ENCODE results near the gene PRR19.

PRR19 gene

DNA sequence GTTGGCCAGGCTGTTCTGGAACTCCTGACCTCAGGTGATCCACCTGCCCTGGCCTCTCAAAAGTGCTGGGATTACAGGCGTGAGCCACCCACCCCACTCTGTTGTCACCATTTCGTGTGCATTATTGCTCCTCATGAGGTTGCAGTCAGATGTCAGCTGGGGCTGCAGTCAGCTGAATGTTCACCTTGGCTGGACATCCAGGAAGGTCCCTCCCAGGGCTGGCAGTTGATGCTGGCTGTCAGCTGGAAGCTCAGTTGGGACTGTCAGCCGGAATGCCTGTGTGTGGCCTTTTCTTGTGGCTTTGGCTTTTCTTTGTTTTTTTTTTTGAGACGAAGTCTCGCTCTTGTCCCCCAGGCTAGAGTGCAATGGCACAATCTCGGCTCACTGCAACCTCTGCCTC lies 30.1 kb downstream of the PRR19 start:
- Histone ChIP-seq H3K4me2 (ENCODE audit: low read length) (no peak overlapping the region), H3K36me3 (ENCODE audit: control insufficient read depth, insufficient read depth, low read length) (peaks cover 3% of the 10 kb centered on the region), H3K9ac (ENCODE audit: low read length) (no peak overlapping the region), H2BK5ac (ENCODE audit: low read length) (no peak overlapping the region), H3K4me3 (ENCODE audit: low read length) (no peak overlapping the region), H3K79me1 (ENCODE audit: low read length) (peaks cover 7% of the 10 kb centered on the region), H3K27me3 (ENCODE audit: insufficient read depth, low read length, poor library complexity) (no peaks in the 10 kb centered on the region), H3K18ac (ENCODE audit: low read length) (no peak overlapping the region), H3K56ac (ENCODE audit: low read length) (no peak overlapping the region), H3K4ac (ENCODE audit: low read depth, low read length) (no peak overlapping the region), H4K8ac (ENCODE audit: low read depth, low read length) (no peak overlapping the region), H3K23ac (ENCODE audit: low read length) (no peak overlapping the region), H3K79me2 (ENCODE audit: control insufficient read depth, insufficient read depth, low read length) (no peaks in the 10 kb centered on the region), H3K4me1 (ENCODE audit: control insufficient read depth, low read depth, low read length) (no peaks in the 10 kb centered on the region), H2BK120ac (ENCODE audit: low read depth, low read length) (no peak overlapping the region), H2BK15ac (replicated peaks; ENCODE audit: low read depth) (no peak overlapping the region), H2AK5ac (ENCODE audit: low read length) (no peak overlapping the region), H3K27ac (ENCODE audit: low read depth, low read length) (no peak overlapping the region), H4K5ac (ENCODE audit: low read length) (no peak overlapping the region)
- WGBS (ENCODE audit: extremely low coverage, insufficient coverage, low lambda C conversion rate) = no CpG with 5 or more reads among the region's 6 CpGs
- no peak for DNase-seq

GRCh38 chr19:42333018-42333417 lies 31.1 kb downstream of the PRR19 start:
- no CpG with 5 or more reads among the region's 3 CpGs for WGBS (ENCODE audit: extremely low coverage, insufficient coverage, low lambda C conversion rate)
- no peak for DNase-seq
- H4K8ac ChIP-seq (ENCODE audit: low read depth, low read length) = no peak overlapping the region

DNA sequence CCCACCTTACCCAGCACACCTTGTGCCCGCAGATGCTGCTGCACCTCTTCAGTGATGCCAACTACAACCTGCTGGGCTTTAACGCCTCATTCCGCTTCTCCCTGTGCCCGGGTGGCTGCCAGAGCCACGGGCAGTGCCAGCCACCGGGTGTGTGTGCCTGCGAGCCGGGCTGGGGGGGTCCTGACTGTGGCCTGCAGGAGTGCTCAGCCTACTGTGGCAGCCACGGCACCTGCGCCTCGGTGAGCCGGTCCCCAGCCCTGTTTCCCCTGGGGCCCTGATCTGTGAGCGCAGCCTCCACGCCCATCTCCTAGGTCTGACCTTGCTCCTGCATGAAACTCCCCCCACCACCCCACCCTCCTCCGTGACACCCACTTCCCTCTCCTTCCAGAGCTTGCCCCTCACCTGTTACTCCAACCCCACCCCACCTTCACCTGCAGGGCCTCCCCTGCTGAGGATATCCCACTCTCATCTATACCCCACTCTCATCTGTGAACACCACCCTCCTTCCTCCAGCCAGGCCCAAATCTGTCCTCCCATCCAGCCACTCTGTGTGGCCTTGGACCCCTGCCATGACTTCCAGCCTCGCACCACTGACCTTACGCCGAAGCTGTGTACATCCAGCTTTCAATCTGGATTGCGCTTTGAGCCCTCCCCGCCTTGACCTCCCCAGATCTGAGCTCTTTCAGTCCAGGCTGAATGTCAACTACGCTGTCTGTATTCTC lies 32.2 kb downstream of the PRR19 start:
- Histone ChIP-seq H3K56ac (ENCODE audit: low read length) (no peak overlapping the region), H3K36me3 (ENCODE audit: control insufficient read depth, insufficient read depth, low read length) (peaks cover 3% of the 10 kb centered on the region)

More at GRCh38 chr19:42333018-42333417, 31.1 kb downstream of the PRR19 start:
- H3K4ac ChIP-seq (ENCODE audit: low read depth, low read length) = no peak overlapping the region
- no peaks in the 10 kb centered on the region for H3K27me3 ChIP-seq (ENCODE audit: insufficient read depth, low read length, poor library complexity)
- H3K23ac ChIP-seq (ENCODE audit: low read length) = no peak overlapping the region
- no peak overlapping the region for H3K9ac ChIP-seq (ENCODE audit: low read length)
- no peak overlapping the region for H2BK5ac ChIP-seq (ENCODE audit: low read length)
- H3K56ac ChIP-seq (ENCODE audit: low read length) = no peak overlapping the region
- H3K79me2 ChIP-seq (ENCODE audit: control insufficient read depth, insufficient read depth, low read length) = no peaks in the 10 kb centered on the region
- no peak overlapping the region for H3K4me3 ChIP-seq (ENCODE audit: low read length)
- H2BK120ac ChIP-seq (ENCODE audit: low read depth, low read length) = no peak overlapping the region
- no peak overlapping the region for H4K5ac ChIP-seq (ENCODE audit: low read length)
- H3K27ac ChIP-seq (ENCODE audit: low read depth, low read length) = no peak overlapping the region
- peaks cover 3% of the 10 kb centered on the region for H3K79me1 ChIP-seq (ENCODE audit: low read length)
- H3K36me3 ChIP-seq (ENCODE audit: control insufficient read depth, insufficient read depth, low read length) = peaks cover 3% of the 10 kb centered on the region
- H3K4me2 ChIP-seq (ENCODE audit: low read length) = no peak overlapping the region
- H3K4me1 ChIP-seq (ENCODE audit: control insufficient read depth, low read depth, low read length) = no peaks in the 10 kb centered on the region
- H2BK15ac ChIP-seq (replicated peaks; ENCODE audit: low read depth) = no peak overlapping the region
- H3K18ac ChIP-seq (ENCODE audit: low read length) = no peak overlapping the region
- H2AK5ac ChIP-seq (ENCODE audit: low read length) = no peak overlapping the region

GRCh38 chr19:42334697-42335373 lies 32.9 kb downstream of the PRR19 start:
- no peaks in the 10 kb centered on the region for H3K4me1 ChIP-seq (ENCODE audit: control insufficient read depth, low read depth, low read length)
- H4K8ac ChIP-seq (ENCODE audit: low read depth, low read length) = no peak overlapping the region
- no peaks in the 10 kb centered on the region for H3K79me2 ChIP-seq (ENCODE audit: control insufficient read depth, insufficient read depth, low read length)
- no peak overlapping the region for H2AK5ac ChIP-seq (ENCODE audit: low read length)
- H3K36me3 ChIP-seq (ENCODE audit: control insufficient read depth, insufficient read depth, low read length) = peaks cover 3% of the 10 kb centered on the region
- DNase-seq = no peak
- no peak overlapping the region for H3K4me3 ChIP-seq (ENCODE audit: low read length)
- no peak overlapping the region for H3K27ac ChIP-seq (ENCODE audit: low read depth, low read length)
- no peak overlapping the region for H3K18ac ChIP-seq (ENCODE audit: low read length)
- no peak overlapping the region for H3K4ac ChIP-seq (ENCODE audit: low read depth, low read length)
- no peak overlapping the region for H3K56ac ChIP-seq (ENCODE audit: low read length)
- WGBS (ENCODE audit: extremely low coverage, insufficient coverage, low lambda C conversion rate) = no CpG with 5 or more reads among the region's 13 CpGs
- H4K5ac ChIP-seq (ENCODE audit: low read length) = no peak overlapping the region
- no peak overlapping the region for H2BK5ac ChIP-seq (ENCODE audit: low read length)
- no peak overlapping the region for H2BK120ac ChIP-seq (ENCODE audit: low read depth, low read length)
- H3K79me1 ChIP-seq (ENCODE audit: low read length) = no peaks in the 10 kb centered on the region
- no peak overlapping the region for H3K9ac ChIP-seq (ENCODE audit: low read length)
- H3K27me3 ChIP-seq (ENCODE audit: insufficient read depth, low read length, poor library complexity) = no peaks in the 10 kb centered on the region
- no peak overlapping the region for H3K23ac ChIP-seq (ENCODE audit: low read length)
- H2BK15ac ChIP-seq (replicated peaks; ENCODE audit: low read depth) = no peak overlapping the region
- H3K4me2 ChIP-seq (ENCODE audit: low read length) = no peak overlapping the region

More for the DNA sequence above, 32.2 kb downstream of the PRR19 start:
- no peak overlapping the region for H4K8ac ChIP-seq (ENCODE audit: low read depth, low read length)
- no peak overlapping the region for H2BK15ac ChIP-seq (replicated peaks; ENCODE audit: low read depth)
- no CpG with 5 or more reads among the region's 21 CpGs for WGBS (ENCODE audit: extremely low coverage, insufficient coverage, low lambda C conversion rate)
- no peaks in the 10 kb centered on the region for H3K27me3 ChIP-seq (ENCODE audit: insufficient read depth, low read length, poor library complexity)
- no peaks in the 10 kb centered on the region for H3K79me1 ChIP-seq (ENCODE audit: low read length)
- H3K4me3 ChIP-seq (ENCODE audit: low read length) = no peak overlapping the region
- no peak overlapping the region for H3K23ac ChIP-seq (ENCODE audit: low read length)
- no peak overlapping the region for H3K4me2 ChIP-seq (ENCODE audit: low read length)
- H2BK5ac ChIP-seq (ENCODE audit: low read length) = no peak overlapping the region
- no peak overlapping the region for H2BK120ac ChIP-seq (ENCODE audit: low read depth, low read length)
- H2AK5ac ChIP-seq (ENCODE audit: low read length) = no peak overlapping the region
- no peak overlapping the region for H3K4ac ChIP-seq (ENCODE audit: low read depth, low read length)
- H3K9ac ChIP-seq (ENCODE audit: low read length) = no peak overlapping the region
- no peak for DNase-seq
- no peaks in the 10 kb centered on the region for H3K4me1 ChIP-seq (ENCODE audit: control insufficient read depth, low read depth, low read length)
- H3K27ac ChIP-seq (ENCODE audit: low read depth, low read length) = no peak overlapping the region
- H3K18ac ChIP-seq (ENCODE audit: low read length) = no peak overlapping the region
- no peaks in the 10 kb centered on the region for H3K79me2 ChIP-seq (ENCODE audit: control insufficient read depth, insufficient read depth, low read length)
- H4K5ac ChIP-seq (ENCODE audit: low read length) = no peak overlapping the region

- H3K36me3 ChIP-seq (ENCODE audit: control insufficient read depth, insufficient read depth, low read length) = peaks cover 3% of the 10 kb centered on the region
- no CpG with 5 or more reads among the region's 7 CpGs for WGBS (ENCODE audit: extremely low coverage, insufficient coverage, low lambda C conversion rate)
- no peak overlapping the region for H3K27ac ChIP-seq (ENCODE audit: low read depth, low read length)
- H2AK5ac ChIP-seq (ENCODE audit: low read length) = no peak overlapping the region
- H3K79me1 ChIP-seq (ENCODE audit: low read length) = no peaks in the 10 kb centered on the region
- no peak overlapping the region for H3K4ac ChIP-seq (ENCODE audit: low read depth, low read length)
- no peaks in the 10 kb centered on the region for H3K27me3 ChIP-seq (ENCODE audit: insufficient read depth, low read length, poor library complexity)
- no peak overlapping the region for H3K9ac ChIP-seq (ENCODE audit: low read length)
- no peak overlapping the region for H2BK120ac ChIP-seq (ENCODE audit: low read depth, low read length)
- no peak overlapping the region for H3K18ac ChIP-seq (ENCODE audit: low read length)
- H3K4me3 ChIP-seq (ENCODE audit: low read length) = no peak overlapping the region
- no peaks in the 10 kb centered on the region for H3K79me2 ChIP-seq (ENCODE audit: control insufficient read depth, insufficient read depth, low read length)
- no peak overlapping the region for H3K4me2 ChIP-seq (ENCODE audit: low read length)
- no peak overlapping the region for H2BK15ac ChIP-seq (replicated peaks; ENCODE audit: low read depth)
- H4K8ac ChIP-seq (ENCODE audit: low read depth, low read length) = no peak overlapping the region
- no peak overlapping the region for H4K5ac ChIP-seq (ENCODE audit: low read length)
- H3K4me1 ChIP-seq (ENCODE audit: control insufficient read depth, low read depth, low read length) = no peaks in the 10 kb centered on the region
- H3K23ac ChIP-seq (ENCODE audit: low read length) = no peak overlapping the region
- H2BK5ac ChIP-seq (ENCODE audit: low read length) = no peak overlapping the region
- H3K56ac ChIP-seq (ENCODE audit: low read length) = no peak overlapping the region
- DNase-seq = no peak
Observed at GRCh38 chr19:42335374-42335936, 33.5 kb downstream of the PRR19 start.
